GM21619 (cell line): ENCODE data around the gene LINGO3.

ENCODE experiments used
- ATAC-seq: cut with Tn5 transposase; IDR thresholded peaks from one replicate; pipeline ENCODE4 v1.9.1; 2021; ENCODE audit not compliant: unreplicated experiment

Gene LINGO3

GRCh38 chr19:2307518-2308012 lies 389 bp downstream of the LINGO3 start:
- ATAC-seq: no peak

GRCh38 chr19:2306971-2307370 lies 983 bp downstream of the LINGO3 start:
- no peak for ATAC-seq

GRCh38 chr19:2306281-2306806 lies 1.6 kb downstream of the LINGO3 start:
- ATAC-seq: no peak

- no peak for ATAC-seq
These were observed 2.3 kb downstream of the LINGO3 start for GRCh38 chr19:2305452-2306280.

GRCh38 chr19:2303211-2303798 lies 4.6 kb downstream of the LINGO3 start:
- no peak for ATAC-seq

- ATAC-seq: no peak
These were observed 5.4 kb downstream of the LINGO3 start for GRCh38 chr19:2302319-2303210.

- no peak for ATAC-seq
These were observed 7.4 kb downstream of the LINGO3 start for GRCh38 chr19:2300533-2300932.

- ATAC-seq: no peak
These were observed 11.8 kb downstream of the LINGO3 start for GRCh38 chr19:2296141-2296540.

GRCh38 chr19:2294687-2295335 lies 13.1 kb downstream of the LINGO3 start:
- ATAC-seq: no peak

- no peak for ATAC-seq
These were observed 16.7 kb downstream of the LINGO3 start for GRCh38 chr19:2291185-2291751.

GRCh38 chr19:2290441-2291184 lies 17.3 kb downstream of the LINGO3 start:
- ATAC-seq: peak; percentile 10

- peak; percentile 43 for ATAC-seq
These were observed 18.1 kb downstream of the LINGO3 start for GRCh38 chr19:2289714-2290435.

GRCh38 chr19:2288818-2289713 lies 18.9 kb downstream of the LINGO3 start:
- ATAC-seq: peak; percentile 16

- no peak for ATAC-seq
These were observed 19.6 kb downstream of the LINGO3 start for GRCh38 chr19:2288338-2288817.

GRCh38 chr19:2287585-2288337 lies 20.2 kb downstream of the LINGO3 start:
- no peak for ATAC-seq

GRCh38 chr19:2286402-2287140 lies 21.4 kb downstream of the LINGO3 start:
- no peak for ATAC-seq
